Gastroesophageal sphincter (tissue), 3 donors: ENCODE results near the gene MPO.

ENCODE experiments used
- POLR2A ChIP-seq, 2 donors: fragments of 450-650 bp; IDR thresholded peaks; one replicate each; pipeline ENCODE4 v1.6.1; 2017; ENCODE audit warnings: antibody characterized with exemption in 2 of 2, mild to moderate bottlenecking in 2 of 2, moderate library complexity in 1 of 2
- TF ChIP-seq, protein P1 (sequence below), 4 experiments: fragments of 200-600 bp in 2 of 4; fragments of 450-650 bp in 2 of 4; sonication (generic) in 1 of 4; IDR thresholded peaks; one replicate each; pipeline ENCODE4 v1.5.1; 2017 to 2019; ENCODE audit warnings: antibody characterized with exemption in 4 of 4, mild to moderate bottlenecking in 2 of 4, moderate library complexity in 2 of 4

DNA sequence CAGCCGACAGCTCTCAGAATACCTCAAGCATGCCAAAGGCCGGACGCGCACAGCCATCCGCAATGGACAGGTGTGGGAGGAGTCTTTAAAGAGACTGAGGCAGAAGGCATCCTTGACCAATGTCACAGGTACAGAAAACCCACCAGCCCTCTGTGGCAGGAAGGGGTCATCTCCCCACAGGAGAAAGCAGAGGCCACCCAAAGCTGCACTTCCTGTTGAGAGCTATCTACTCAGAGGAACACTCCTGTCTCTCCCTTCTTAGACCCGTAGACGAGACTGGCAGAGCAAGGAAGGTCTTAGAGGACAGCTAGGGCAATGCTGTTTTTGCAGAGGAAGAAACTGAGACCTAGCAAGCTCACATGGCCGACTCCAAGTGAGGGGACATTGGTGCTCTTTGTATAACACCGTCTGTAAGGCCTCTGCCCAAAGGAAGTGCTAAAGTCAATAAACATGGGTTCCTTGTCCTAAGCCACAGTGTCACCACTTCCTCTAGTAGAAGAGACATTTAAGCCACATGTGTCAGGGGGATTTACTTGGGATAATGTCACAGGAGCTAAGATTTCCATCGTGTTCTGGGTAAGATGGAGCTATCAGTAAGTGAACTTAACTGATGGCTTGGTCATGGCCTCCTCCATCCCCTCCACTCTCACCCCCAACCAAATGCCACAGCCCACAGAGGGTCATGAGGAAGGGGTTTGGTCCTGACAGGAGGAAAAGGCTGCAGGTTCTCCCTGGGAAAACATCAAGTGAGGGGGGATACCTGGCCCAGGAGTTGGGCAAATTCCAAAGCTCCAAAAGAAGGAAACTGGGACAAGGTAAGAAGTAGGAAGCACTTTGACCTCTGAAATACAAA is 33.0 kb downstream of the MPO start:
- TF ChIP-seq, protein P1, sequence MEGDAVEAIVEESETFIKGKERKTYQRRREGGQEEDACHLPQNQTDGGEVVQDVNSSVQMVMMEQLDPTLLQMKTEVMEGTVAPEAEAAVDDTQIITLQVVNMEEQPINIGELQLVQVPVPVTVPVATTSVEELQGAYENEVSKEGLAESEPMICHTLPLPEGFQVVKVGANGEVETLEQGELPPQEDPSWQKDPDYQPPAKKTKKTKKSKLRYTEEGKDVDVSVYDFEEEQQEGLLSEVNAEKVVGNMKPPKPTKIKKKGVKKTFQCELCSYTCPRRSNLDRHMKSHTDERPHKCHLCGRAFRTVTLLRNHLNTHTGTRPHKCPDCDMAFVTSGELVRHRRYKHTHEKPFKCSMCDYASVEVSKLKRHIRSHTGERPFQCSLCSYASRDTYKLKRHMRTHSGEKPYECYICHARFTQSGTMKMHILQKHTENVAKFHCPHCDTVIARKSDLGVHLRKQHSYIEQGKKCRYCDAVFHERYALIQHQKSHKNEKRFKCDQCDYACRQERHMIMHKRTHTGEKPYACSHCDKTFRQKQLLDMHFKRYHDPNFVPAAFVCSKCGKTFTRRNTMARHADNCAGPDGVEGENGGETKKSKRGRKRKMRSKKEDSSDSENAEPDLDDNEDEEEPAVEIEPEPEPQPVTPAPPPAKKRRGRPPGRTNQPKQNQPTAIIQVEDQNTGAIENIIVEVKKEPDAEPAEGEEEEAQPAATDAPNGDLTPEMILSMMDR (IDR thresholded peaks at IDR 0.05) = no peak
- no peak for TF ChIP-seq POLR2A (IDR thresholded peaks at IDR 0.05)
